Stimulated activated CD4-positive, alpha-beta T cell treated with anti-CD3 and anti-CD28 coated beads, Interleukin-12 subunit alpha, Interleukin-12 subunit beta, amount 100 ng/mL, for 48 hours (primary cell): ENCODE results near the gene ZDHHC4.

Experiments
- DNase-seq, 3 donors: peaks; one replicate each; pipeline ENCODE4 v3.0.0-alpha.2; 2020; ENCODE audit warnings: low read depth in 2 of 3, low spot score in 1 of 3

Gene ZDHHC4

GRCh38 chr7:6604458-6604857 is 27.2 kb downstream of the ZDHHC4 start:
- no peak for DNase-seq

- DNase-seq, result no peak
Observed at GRCh38 chr7:6606866-6607583, 29.8 kb downstream of the ZDHHC4 start.

GRCh38 chr7:6607651-6608051 is 30.4 kb downstream of the ZDHHC4 start:
- DNase-seq, result no peak

- DNase-seq, result no peak
Observed at GRCh38 chr7:6608081-6608480, 30.8 kb downstream of the ZDHHC4 start.

- DNase-seq, result no peak
Observed at GRCh38 chr7:6608794-6609193, 31.5 kb downstream of the ZDHHC4 start.

GRCh38 chr7:6612819-6613218 is 35.6 kb downstream of the ZDHHC4 start:
- no peak for DNase-seq

GRCh38 chr7:6613706-6614105 is 36.5 kb downstream of the ZDHHC4 start:
- DNase-seq, result no peak

GRCh38 chr7:6614953-6615722 is 37.9 kb downstream of the ZDHHC4 start, which contains the start of gene ZNF853:
Gene ZNF853 (plus strand): TSS chr7:6615610. CDS start chr7:6616175, 565 bp downstream.
- DNase-seq, result no peak

GRCh38 chr7:6615723-6616555 is 38.7 kb downstream of the ZDHHC4 start:
- DNase-seq, result no peak

- no peak for DNase-seq
Observed at GRCh38 chr7:6616854-6617643, 39.8 kb downstream of the ZDHHC4 start.

- no peak for DNase-seq
Observed at GRCh38 chr7:6618621-6619020, 41.4 kb downstream of the ZDHHC4 start.

- no peak for DNase-seq
Observed at GRCh38 chr7:6619961-6620360, 42.7 kb downstream of the ZDHHC4 start.

- DNase-seq, result no peak
Observed at GRCh38 chr7:6621195-6622133, 44.2 kb downstream of the ZDHHC4 start.

GRCh38 chr7:6622134-6622710 is 45.0 kb downstream of the ZDHHC4 start:
- DNase-seq, result no peak

GRCh38 chr7:6623589-6624245 is 46.5 kb downstream of the ZDHHC4 start:
- no peak for DNase-seq

- DNase-seq, result no peak
Observed at GRCh38 chr7:6624246-6624611, 47.0 kb downstream of the ZDHHC4 start.

GRCh38 chr7:6628045-6628444 is 50.8 kb downstream of the ZDHHC4 start:
- no peak for DNase-seq

- no peak for DNase-seq
Observed at GRCh38 chr7:6630007-6630849, 53.0 kb downstream of the ZDHHC4 start.
